ENCODE measurements around the gene SIN3A. TPM values are rescaled to one million over a fixed set of nuclear protein-coding genes. Genes with fewer than 3 reads are reported as not detected.
"Not testable (repeated sequence)": the region's sequence is repeated elsewhere in the genome, so short reads cannot be mapped to it uniquely, and the experiment has no call there.

Gene SIN3A
- total RNA-seq, 1 experiment from 2014 or later, result 107 TPM

DNA sequence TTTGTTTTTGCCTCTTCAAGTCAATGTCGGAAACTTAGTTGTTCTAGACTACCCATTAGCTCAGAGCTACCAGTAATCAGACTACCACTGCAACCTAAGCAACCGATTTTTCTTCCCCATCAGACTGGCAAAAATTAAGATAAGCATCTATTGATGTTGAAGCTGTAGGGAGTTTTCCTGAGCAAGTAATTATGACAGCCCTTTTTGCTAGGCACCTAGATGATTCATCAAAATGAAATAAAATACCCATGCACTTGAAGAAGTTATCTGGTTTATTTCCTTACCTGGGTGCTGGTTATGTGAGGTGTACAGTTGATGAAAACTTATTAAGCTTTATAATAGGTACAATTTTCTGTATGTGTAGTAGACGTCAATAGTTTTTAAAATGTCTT is 116.2 kb downstream of the SIN3A start:
- TF ChIP-seq, protein P1, sequence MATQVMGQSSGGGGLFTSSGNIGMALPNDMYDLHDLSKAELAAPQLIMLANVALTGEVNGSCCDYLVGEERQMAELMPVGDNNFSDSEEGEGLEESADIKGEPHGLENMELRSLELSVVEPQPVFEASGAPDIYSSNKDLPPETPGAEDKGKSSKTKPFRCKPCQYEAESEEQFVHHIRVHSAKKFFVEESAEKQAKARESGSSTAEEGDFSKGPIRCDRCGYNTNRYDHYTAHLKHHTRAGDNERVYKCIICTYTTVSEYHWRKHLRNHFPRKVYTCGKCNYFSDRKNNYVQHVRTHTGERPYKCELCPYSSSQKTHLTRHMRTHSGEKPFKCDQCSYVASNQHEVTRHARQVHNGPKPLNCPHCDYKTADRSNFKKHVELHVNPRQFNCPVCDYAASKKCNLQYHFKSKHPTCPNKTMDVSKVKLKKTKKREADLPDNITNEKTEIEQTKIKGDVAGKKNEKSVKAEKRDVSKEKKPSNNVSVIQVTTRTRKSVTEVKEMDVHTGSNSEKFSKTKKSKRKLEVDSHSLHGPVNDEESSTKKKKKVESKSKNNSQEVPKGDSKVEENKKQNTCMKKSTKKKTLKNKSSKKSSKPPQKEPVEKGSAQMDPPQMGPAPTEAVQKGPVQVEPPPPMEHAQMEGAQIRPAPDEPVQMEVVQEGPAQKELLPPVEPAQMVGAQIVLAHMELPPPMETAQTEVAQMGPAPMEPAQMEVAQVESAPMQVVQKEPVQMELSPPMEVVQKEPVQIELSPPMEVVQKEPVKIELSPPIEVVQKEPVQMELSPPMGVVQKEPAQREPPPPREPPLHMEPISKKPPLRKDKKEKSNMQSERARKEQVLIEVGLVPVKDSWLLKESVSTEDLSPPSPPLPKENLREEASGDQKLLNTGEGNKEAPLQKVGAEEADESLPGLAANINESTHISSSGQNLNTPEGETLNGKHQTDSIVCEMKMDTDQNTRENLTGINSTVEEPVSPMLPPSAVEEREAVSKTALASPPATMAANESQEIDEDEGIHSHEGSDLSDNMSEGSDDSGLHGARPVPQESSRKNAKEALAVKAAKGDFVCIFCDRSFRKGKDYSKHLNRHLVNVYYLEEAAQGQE (IDR thresholded peaks at IDR 0.05; ENCODE audit: insufficient read depth in 1 of 2, low read depth in 2 of 2, low read length in 1 of 2), result no peak
- no peak for TF ChIP-seq SIN3A (IDR thresholded peaks at IDR 0.05; ENCODE audit: borderline replicate concordance, insufficient read depth, low read depth, low read length)
- no peak for TF ChIP-seq CTCF (IDR thresholded peaks at IDR 0.05)
- TF ChIP-seq TCF7L2 (IDR thresholded peaks at IDR 0.05; ENCODE audit: low read depth, low read length), result no peak
- no peak for TF ChIP-seq POLR2AphosphoS5 (IDR thresholded peaks at IDR 0.05; ENCODE audit: low read depth, low read length)
- intact Hi-C loops (cut with micrococcal nuclease; ENCODE audit: unreplicated experiment) (no loop called here), in situ Hi-C loops (cut with HindIII; ENCODE audit: low pct_unique_long_range_greater_than_20kb, low sequenced_read_pairs) (no loop called here)
- ChIA-PET CTCF (no interaction called here), POLR2A (interaction anchor here (0.6 kb wide), 1 partner anchor 185 kb away, joined by 3 read pairs; no protein-coding TSS in a partner anchor)
- Histone ChIP-seq H3K36me3 (ENCODE audit: control insufficient read depth, insufficient read depth, low read length) (no peaks in the 10 kb centered on the region), H3K4me3 (ENCODE audit: low read depth in 2 of 2, low read length in 2 of 2) (peak overlapping the region; percentile 78 to 81), H3K9me3 (ENCODE audit: control insufficient read depth, insufficient read depth, low read depth, low read length) (no peaks in the 10 kb centered on the region), H3K27ac (ENCODE audit: low read length) (peak overlapping the region; percentile 91), H3K4me1 (ENCODE audit: control insufficient read depth, insufficient read depth, low read length) (peaks cover 12% of the 10 kb centered on the region), H3K27me3 (ENCODE audit: control insufficient read depth, insufficient read depth, low read length) (no peaks in the 10 kb centered on the region)
- no TSS peak for BruUV-seq (replicated peaks)
- DNase-seq (ENCODE audit: low read depth, low spot score), result no peak
- no peak for ATAC-seq

DNA sequence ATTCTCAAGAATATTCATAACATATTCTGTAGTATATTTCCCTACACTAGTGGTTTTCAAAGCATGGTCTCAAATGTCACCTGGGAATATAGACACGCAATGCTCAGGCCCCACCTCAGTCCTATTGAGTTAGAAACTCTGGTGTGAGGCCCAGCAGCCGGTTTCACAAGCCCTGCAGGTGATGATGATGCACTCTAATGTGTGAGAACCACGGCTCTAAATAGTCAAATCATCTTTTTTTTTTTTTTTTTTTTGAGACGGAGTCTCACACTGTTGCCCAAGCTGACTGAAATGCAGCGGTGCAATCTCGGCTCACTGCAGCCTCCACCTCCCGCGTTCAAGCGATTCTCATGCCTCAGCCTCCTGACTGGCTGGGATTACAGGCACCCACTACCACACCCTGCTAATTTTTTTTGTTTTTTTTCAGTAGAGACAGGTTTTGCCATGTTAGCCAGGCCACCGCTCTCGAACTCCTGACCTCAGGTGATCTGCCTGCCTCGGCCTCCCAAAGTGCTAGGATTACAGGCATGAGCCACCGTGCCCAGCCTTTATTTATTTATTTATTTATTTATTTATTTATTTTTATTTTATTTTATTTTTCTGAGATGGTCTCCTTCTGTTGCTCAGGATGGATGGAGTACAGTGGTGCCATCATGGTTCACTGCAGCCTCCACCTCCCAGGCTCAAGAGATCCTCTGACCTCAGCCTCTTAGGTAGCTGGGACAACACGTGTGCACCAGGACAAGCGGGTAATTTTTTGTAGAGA is 117.7 kb downstream of the SIN3A start:
- H3K36me3 ChIP-seq (ENCODE audit: control insufficient read depth, insufficient read depth, low read length); POLR2A ChIA-PET; CTCF ChIA-PET; ATAC-seq; H3K27me3 ChIP-seq (ENCODE audit: control insufficient read depth, insufficient read depth, low read length); H3K27ac ChIP-seq (ENCODE audit: low read length); intact Hi-C loops (cut with micrococcal nuclease; ENCODE audit: unreplicated experiment); H3K4me3 ChIP-seq (ENCODE audit: low read depth in 2 of 2, low read length in 2 of 2); BruUV-seq (replicated peaks); H3K9me3 ChIP-seq (ENCODE audit: control insufficient read depth, insufficient read depth, low read depth, low read length); DNase-seq (ENCODE audit: low read depth, low spot score); in situ Hi-C loops (cut with HindIII; ENCODE audit: low pct_unique_long_range_greater_than_20kb, low sequenced_read_pairs): not testable (repeated sequence)
- peaks cover 12% of the 10 kb centered on the region for H3K4me1 ChIP-seq (ENCODE audit: control insufficient read depth, insufficient read depth, low read length)

GRCh38 chr15:75332093-75332492 is 119.4 kb downstream of the SIN3A start:
- CTCF ChIA-PET; BruUV-seq (replicated peaks): not testable (repeated sequence)

More at GRCh38 chr15:75332093-75332492, 119.4 kb downstream of the SIN3A start:
- POLR2A ChIA-PET; H3K27ac ChIP-seq (ENCODE audit: low read length); DNase-seq (ENCODE audit: low read depth, low spot score); H3K4me3 ChIP-seq (ENCODE audit: low read depth in 2 of 2, low read length in 2 of 2); in situ Hi-C loops (cut with HindIII; ENCODE audit: low pct_unique_long_range_greater_than_20kb, low sequenced_read_pairs); H3K36me3 ChIP-seq (ENCODE audit: control insufficient read depth, insufficient read depth, low read length); intact Hi-C loops (cut with micrococcal nuclease; ENCODE audit: unreplicated experiment); H3K9me3 ChIP-seq (ENCODE audit: control insufficient read depth, insufficient read depth, low read depth, low read length); H3K27me3 ChIP-seq (ENCODE audit: control insufficient read depth, insufficient read depth, low read length); ATAC-seq: not testable (repeated sequence)
- peaks cover 12% of the 10 kb centered on the region for H3K4me1 ChIP-seq (ENCODE audit: control insufficient read depth, insufficient read depth, low read length)

Measured in Panc1 (cell line).